Measurements from ENCODE around the gene GM2A.

GM2A gene

GRCh38 chr5:151252762-151253604, at the start of gene GM2A:
TSS of gene GM2A (plus strand) at chr5:151253185. CDS start at chr5:151253217, 32 bp downstream.
- peak; percentile 82 for DNase-seq (ENCODE audit: low spot score)

DNA sequence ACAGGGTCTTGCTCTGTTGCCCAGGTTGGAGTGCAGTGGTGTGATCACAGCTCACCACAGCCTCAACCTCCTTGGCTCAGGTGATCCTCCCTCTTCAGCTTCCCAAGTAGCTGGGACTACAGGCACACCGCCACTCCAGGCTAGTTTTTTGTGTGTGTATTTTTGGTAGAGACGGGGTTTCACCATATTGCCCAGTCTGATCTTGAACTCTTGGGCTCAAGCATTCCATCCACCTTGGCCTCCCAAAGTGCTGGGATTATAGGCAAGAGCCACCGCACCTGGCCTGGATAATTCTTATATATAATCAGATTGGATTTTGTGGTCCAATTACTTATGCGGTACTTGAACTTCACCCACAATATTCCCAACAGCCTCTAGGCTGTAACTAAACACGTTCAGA, 48.9 kb upstream of the GM2A start:
- no peak for DNase-seq (ENCODE audit: low spot score)

- DNase-seq (ENCODE audit: low spot score): no peak
These were observed 47.6 kb upstream of the GM2A start for GRCh38 chr5:151205411-151205810.

DNA sequence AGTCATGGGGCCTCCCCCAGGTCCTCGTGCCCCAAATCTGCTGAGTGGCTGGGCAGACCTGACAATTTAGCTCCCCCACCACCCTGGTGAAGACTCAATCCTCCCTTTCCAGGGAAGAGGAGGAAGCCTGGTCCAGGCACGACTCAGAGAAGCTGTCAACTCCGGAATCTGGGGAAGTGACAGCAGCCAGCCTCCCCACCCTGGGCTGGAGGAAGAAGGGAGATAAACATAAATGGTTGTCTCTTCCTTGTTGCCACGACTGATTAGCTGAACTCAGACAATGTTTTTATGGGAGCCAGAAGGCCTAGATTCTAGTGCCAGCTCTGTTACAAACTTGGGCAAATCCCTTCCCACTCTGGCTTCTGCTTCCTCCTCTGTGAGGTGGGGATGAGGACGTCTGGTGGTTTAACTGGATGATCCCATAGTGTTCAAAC, 44.5 kb upstream of the GM2A start:
- no peak for DNase-seq (ENCODE audit: low spot score)

GRCh38 chr5:151212406-151212798, 40.6 kb upstream of the GM2A start:
- no peak for DNase-seq (ENCODE audit: low spot score)

GRCh38 chr5:151213803-151214613, 39.0 kb upstream of the GM2A start:
- peak; percentile 84 for DNase-seq (ENCODE audit: low spot score)

GRCh38 chr5:151214614-151215545, 38.1 kb upstream of the GM2A start:
- DNase-seq (ENCODE audit: low spot score): no peak

- DNase-seq (ENCODE audit: low spot score): no peak
These were observed 37.5 kb upstream of the GM2A start for GRCh38 chr5:151215546-151215880.

GRCh38 chr5:151216781-151217180, 36.2 kb upstream of the GM2A start:
- DNase-seq (ENCODE audit: low spot score): no peak

DNA sequence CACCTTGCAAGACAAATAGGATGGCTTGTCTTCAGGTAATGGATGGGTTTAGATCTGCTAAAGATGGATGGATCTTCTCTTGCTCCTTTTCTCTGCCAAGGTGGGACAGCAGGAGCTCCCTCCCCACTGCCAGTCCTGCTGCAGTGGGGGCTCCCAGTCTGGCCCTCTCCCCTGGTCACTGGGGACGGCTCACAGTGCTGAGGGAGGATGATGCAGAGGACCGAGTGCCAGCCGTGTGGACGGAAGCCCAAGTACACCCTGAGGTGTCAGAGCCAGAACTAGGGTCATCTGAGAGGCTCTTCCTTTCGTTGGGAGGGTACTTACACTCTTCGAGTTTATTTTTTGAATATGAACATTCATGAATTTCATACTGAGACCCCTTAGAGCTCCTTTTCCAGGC, 34.8 kb upstream of the GM2A start:
- no peak for DNase-seq (ENCODE audit: low spot score)

GRCh38 chr5:151219138-151219537, 33.8 kb upstream of the GM2A start:
- DNase-seq (ENCODE audit: low spot score): no peak

GRCh38 chr5:151219789-151220188, 33.2 kb upstream of the GM2A start:
- DNase-seq (ENCODE audit: low spot score): no peak

DNA sequence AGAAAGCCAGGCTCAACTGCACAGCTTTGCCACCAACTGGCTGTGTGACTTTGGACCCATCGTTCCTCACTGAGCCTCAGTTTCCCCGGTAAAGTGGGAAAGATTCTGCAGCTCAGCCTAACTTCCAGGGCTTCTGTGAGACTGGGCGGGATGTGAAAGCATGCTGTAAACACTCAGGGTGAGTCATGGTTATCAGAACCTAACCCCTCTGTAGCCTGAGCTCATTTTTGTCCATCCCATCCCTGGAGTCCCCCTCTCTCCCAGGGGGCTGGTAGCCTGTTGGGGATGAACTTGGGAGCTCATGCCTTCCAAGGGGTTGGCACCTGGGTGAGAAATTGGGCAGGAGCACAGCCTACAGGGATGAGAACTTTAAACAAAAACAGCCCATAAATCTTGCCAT, 31.4 kb upstream of the GM2A start:
- no peak for DNase-seq (ENCODE audit: low spot score)

- DNase-seq (ENCODE audit: low spot score): no peak
These were observed 30.8 kb upstream of the GM2A start for GRCh38 chr5:151222054-151222789.

- DNase-seq (ENCODE audit: low spot score): no peak
These were observed 30.1 kb upstream of the GM2A start for GRCh38 chr5:151222790-151223446.

- DNase-seq (ENCODE audit: low spot score): peak; percentile 81
These were observed 29.3 kb upstream of the GM2A start, which contains the start of gene CCDC69 for GRCh38 chr5:151223447-151224264. TSS of gene CCDC69 (minus strand) at chr5:151224092. CDS start at chr5:151223970, 122 bp downstream.

GRCh38 chr5:151224372-151224771, 28.6 kb upstream of the GM2A start:
- no peak for DNase-seq (ENCODE audit: low spot score)

- DNase-seq (ENCODE audit: low spot score): no peak
These were observed 27.9 kb upstream of the GM2A start for GRCh38 chr5:151225071-151225470.

DNA sequence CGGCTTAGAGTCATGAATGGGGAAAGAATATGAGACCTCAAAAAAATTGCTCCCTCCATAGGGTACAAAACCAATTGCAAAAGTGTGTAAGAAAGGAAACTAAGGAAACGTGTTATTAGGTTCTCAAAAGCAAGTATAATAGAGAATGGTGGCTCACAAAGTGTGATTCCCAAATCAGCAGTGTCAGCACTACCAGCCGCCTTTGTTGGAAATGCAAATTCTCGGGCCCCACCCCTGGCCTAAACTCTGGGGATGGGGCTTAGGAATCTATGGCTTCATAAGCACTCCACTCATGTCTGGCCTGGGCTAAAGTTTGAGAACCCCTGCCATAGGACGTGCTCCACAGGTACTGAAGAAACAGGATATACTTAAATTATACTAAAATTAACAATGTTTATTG, 27.5 kb upstream of the GM2A start:
- no peak for DNase-seq (ENCODE audit: low spot score)

- no peak for DNase-seq (ENCODE audit: low spot score)
These were observed 25.0 kb upstream of the GM2A start for GRCh38 chr5:151227918-151228447.

All from HuH-7 (cell line).